ENCODE measurements around the gene CNBP. TPM values are rescaled to one million over a fixed set of nuclear protein-coding genes. Genes with fewer than 3 reads are reported as not detected.

Gene CNBP
- total and polyA plus RNA-seq, 2 of the 13 experiments (the other 11 are each of a cell fraction or from before 2014, with no cell fraction given), result 282 to 354 TPM

GRCh38 chr3:129160891-129161859, 22.5 kb downstream of the CNBP start, which contains the start of gene ISY1 (continued):
- TF ChIP-seq ZNF703 (CRISPR knock-in tag; IDR thresholded peaks at IDR 0.05; ENCODE audit: borderline replicate concordance) (no peak), PCBP1 (IDR thresholded peaks at IDR 0.05; ENCODE audit: borderline replicate concordance, low read depth, low read length) (no peak), ZNF777 (CRISPR knock-in tag; IDR thresholded peaks at IDR 0.05) (peak; percentile 82; the same call in 1 of the 2 replicates), SSRP1 (CRISPR knock-in tag; IDR thresholded peaks at IDR 0.05) (no peak), WIZ (CRISPR knock-in tag; IDR thresholded peaks at IDR 0.05) (no peak), ZNF615 (CRISPR knock-in tag; IDR thresholded peaks at IDR 0.05; ENCODE audit: borderline replicate concordance) (no peak), TOPORS (CRISPR knock-in tag; IDR thresholded peaks at IDR 0.05) (peak; percentile 76), ZNF570 (CRISPR knock-in tag; IDR thresholded peaks at IDR 0.05; ENCODE audit: borderline replicate concordance) (no peak), MIER2 (CRISPR knock-in tag; IDR thresholded peaks at IDR 0.05) (no peak), FLYWCH1 (CRISPR knock-in tag; IDR thresholded peaks at IDR 0.05) (peak; percentile 59; the same call in 1 of the 2 replicates), RFX3 (CRISPR knock-in tag; IDR thresholded peaks at IDR 0.05) (no peak), ZNF878 (CRISPR knock-in tag; IDR thresholded peaks at IDR 0.05) (peak; percentile 34; the same call in 1 of the 2 replicates), ZNF546 (CRISPR knock-in tag; conservative IDR thresholded peaks at IDR 0.05) (no peak), MAFK (conservative IDR thresholded peaks at IDR 0.05 in 1 of 2, IDR thresholded peaks at IDR 0.05 in 1 of 2; ENCODE audit: low read length in 2 of 2) (no peak), ZNF552 (CRISPR knock-in tag; IDR thresholded peaks at IDR 0.05; ENCODE audit: borderline replicate concordance) (no peak), SALL1 (CRISPR knock-in tag; IDR thresholded peaks at IDR 0.05) (peak; percentile 74), IRF1 (CRISPR knock-in tag; IDR thresholded peaks at IDR 0.05; ENCODE audit: low read depth) (no peak), NR3C1 (CRISPR knock-in tag; IDR thresholded peaks at IDR 0.05) (no peak), PATZ1 (CRISPR knock-in tag; IDR thresholded peaks at IDR 0.05) (no peak)
- TF ChIP-seq, protein P1, sequence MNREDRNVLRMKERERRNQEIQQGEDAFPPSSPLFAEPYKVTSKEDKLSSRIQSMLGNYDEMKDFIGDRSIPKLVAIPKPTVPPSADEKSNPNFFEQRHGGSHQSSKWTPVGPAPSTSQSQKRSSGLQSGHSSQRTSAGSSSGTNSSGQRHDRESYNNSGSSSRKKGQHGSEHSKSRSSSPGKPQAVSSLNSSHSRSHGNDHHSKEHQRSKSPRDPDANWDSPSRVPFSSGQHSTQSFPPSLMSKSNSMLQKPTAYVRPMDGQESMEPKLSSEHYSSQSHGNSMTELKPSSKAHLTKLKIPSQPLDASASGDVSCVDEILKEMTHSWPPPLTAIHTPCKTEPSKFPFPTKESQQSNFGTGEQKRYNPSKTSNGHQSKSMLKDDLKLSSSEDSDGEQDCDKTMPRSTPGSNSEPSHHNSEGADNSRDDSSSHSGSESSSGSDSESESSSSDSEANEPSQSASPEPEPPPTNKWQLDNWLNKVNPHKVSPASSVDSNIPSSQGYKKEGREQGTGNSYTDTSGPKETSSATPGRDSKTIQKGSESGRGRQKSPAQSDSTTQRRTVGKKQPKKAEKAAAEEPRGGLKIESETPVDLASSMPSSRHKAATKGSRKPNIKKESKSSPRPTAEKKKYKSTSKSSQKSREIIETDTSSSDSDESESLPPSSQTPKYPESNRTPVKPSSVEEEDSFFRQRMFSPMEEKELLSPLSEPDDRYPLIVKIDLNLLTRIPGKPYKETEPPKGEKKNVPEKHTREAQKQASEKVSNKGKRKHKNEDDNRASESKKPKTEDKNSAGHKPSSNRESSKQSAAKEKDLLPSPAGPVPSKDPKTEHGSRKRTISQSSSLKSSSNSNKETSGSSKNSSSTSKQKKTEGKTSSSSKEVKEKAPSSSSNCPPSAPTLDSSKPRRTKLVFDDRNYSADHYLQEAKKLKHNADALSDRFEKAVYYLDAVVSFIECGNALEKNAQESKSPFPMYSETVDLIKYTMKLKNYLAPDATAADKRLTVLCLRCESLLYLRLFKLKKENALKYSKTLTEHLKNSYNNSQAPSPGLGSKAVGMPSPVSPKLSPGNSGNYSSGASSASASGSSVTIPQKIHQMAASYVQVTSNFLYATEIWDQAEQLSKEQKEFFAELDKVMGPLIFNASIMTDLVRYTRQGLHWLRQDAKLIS (CRISPR knock-in tag; IDR thresholded peaks at IDR 0.05), result no peak
- TF ChIP-seq, protein P2, sequence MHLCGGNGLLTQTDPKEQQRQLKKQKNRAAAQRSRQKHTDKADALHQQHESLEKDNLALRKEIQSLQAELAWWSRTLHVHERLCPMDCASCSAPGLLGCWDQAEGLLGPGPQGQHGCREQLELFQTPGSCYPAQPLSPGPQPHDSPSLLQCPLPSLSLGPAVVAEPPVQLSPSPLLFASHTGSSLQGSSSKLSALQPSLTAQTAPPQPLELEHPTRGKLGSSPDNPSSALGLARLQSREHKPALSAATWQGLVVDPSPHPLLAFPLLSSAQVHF (CRISPR knock-in tag; IDR thresholded peaks at IDR 0.05), result no peak

Data from HepG2 (cell line).